Gastroesophageal sphincter (tissue), 4 donors: Measurements from ENCODE around the gene GCNT4. TPM values are rescaled to one million over a fixed set of nuclear protein-coding genes. Genes with fewer than 3 reads are reported as not detected.
"Not testable (repeated sequence)": the region's sequence is repeated elsewhere in the genome, so short reads cannot be mapped to it uniquely, and the experiment has no call there.

ENCODE experiments used
- ATAC-seq: fragments of 150-250 bp; one replicate; pipeline ENCODE4 v1.9.1; 2016; ENCODE audit warnings: mild to moderate bottlenecking, moderate library complexity
- H3K27ac ChIP-seq, 4 donors: fragments of 200-600 bp; sonication (generic) in 3 of 4; 1 replicate in 3 of 4; 2 replicates in 1 of 4; pipeline ENCODE4 v1.5.1; 2016 to 2019
- H3K27me3 ChIP-seq: fragments of 200-600 bp; sonication (generic); one replicate; pipeline ENCODE4 v1.5.1; 2019
- H3K36me3 ChIP-seq, 2 donors: fragments of 200-600 bp; sonication (generic); one replicate each; pipeline ENCODE4 v1.5.1; 2019; ENCODE audit warnings: control low read depth in 1 of 2
- H3K4me1 ChIP-seq, 3 donors: fragments of 200-600 bp; sonication (generic); 1 replicate in 2 of 3; 2 replicates in 1 of 3; pipeline ENCODE4 v1.5.1; 2016 to 2019; ENCODE audit warnings: control low read depth in 2 of 3
- H3K4me3 ChIP-seq, 2 donors: fragments of 200-600 bp; sonication (generic); one replicate each; pipeline ENCODE4 v1.5.1; 2019; ENCODE audit warnings: mild to moderate bottlenecking in 1 of 2, moderate library complexity in 1 of 2
- H3K9me3 ChIP-seq, 3 donors: fragments of 200-600 bp; sonication (generic); one replicate each; pipeline ENCODE4 v1.5.1; 2017 to 2019; ENCODE audit warnings: control low read depth in 2 of 3
- EP300 ChIP-seq: sonication (generic); formaldehyde crosslinking; IDR thresholded peaks from one replicate; pipeline ENCODE4 v1.6.1; 2017; ENCODE audit warnings: antibody characterized with exemption, mild to moderate bottlenecking
- POLR2A ChIP-seq, 2 donors: fragments of 450-650 bp; IDR thresholded peaks; one replicate each; pipeline ENCODE4 v1.6.1; 2017; ENCODE audit warnings: antibody characterized with exemption in 2 of 2, mild to moderate bottlenecking in 2 of 2, moderate library complexity in 1 of 2
- POLR2AphosphoS5 ChIP-seq: sonication (generic); formaldehyde crosslinking; IDR thresholded peaks from one replicate; pipeline ENCODE4 v1.6.1; 2017; ENCODE audit warnings: antibody characterized with exemption
- WGBS, 2 donors: methylation state at CpG; one replicate each; pipeline ENCODE4 v1.1.5; 2018; ENCODE audit warnings: low coverage in 1 of 2; 5-methylcytosine and 5-hydroxymethylcytosine counted together
- total RNA-seq, 4 donors: library from RNA; depleted of rRNA; stranded (reverse); fragments of >200 nt; gene quantifications; one replicate each; pipeline ENCODE4 v1.1.0, GENCODE V29; 2016
- TF ChIP-seq, protein P1 (sequence below), 4 experiments: fragments of 200-600 bp in 2 of 4; fragments of 450-650 bp in 2 of 4; sonication (generic) in 1 of 4; IDR thresholded peaks; one replicate each; pipeline ENCODE4 v1.5.1; 2017 to 2019; ENCODE audit warnings: antibody characterized with exemption in 4 of 4, mild to moderate bottlenecking in 2 of 4, moderate library complexity in 2 of 4

The GCNT4 gene
- total RNA-seq, 4 donors from 2014 or later: 4.0 to 14.3 (median 6.0) TPM

DNA sequence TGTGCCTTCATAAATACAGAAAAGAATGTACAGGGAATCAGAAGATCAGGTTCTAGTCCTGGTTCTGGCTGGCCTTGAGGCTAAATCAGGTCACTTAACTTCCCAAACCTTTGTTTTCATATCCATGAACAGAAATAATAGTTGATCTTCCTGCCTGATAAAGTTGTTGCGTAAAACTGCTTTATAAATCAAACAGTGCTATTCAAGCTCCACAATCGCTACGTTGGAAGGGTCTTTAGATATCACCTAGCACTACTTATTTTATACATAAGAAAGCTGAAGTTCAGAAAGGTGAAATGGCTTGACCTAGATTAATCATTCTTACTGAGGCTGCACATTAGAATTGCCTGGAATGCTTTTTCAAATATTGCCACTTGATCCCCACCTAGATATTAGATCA is 36.3 kb upstream of the GCNT4 start:
- 74 to 96% methylated on average over 3 of the region's 3 CpGs for WGBS, 2 donors
- H3K4me1 ChIP-seq: no peaks in the 10 kb centered on the region

DNA sequence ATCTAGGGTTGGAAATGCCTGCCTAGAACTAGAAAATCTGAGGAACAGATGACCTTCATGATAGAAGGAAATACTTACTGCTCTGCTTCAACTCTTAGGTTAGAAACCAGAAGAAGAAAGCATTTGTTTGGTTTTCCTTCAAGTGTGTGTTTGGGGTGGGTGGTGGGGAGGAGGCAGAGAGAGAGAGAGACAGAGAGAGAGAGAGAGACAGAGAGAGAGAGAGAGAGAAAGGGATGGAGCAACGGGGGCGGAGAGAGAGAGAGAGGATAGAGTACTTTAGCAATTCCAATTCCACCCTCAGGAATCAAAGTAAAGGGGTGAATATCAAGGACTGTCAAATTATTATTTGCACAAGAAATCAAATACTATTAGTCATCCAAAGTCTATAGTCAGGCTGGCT is 29.2 kb upstream of the GCNT4 start:
- no peaks in the 10 kb centered on the region for H3K27me3 ChIP-seq
- no peaks in the 10 kb centered on the region for H3K9me3 ChIP-seq
- H3K4me1 ChIP-seq: no peaks in the 10 kb centered on the region
- H3K36me3 ChIP-seq: no peaks in the 10 kb centered on the region
- 78 to 88% methylated on average over 2 of the region's 2 CpGs for WGBS, 2 donors
- H3K4me3 ChIP-seq: no peak overlapping the region
- H3K27ac ChIP-seq: no peak overlapping the region
- ATAC-seq: no peak
- TF ChIP-seq POLR2A (IDR thresholded peaks at IDR 0.05): no peak
- TF ChIP-seq EP300: no peak
- TF ChIP-seq, protein P1, sequence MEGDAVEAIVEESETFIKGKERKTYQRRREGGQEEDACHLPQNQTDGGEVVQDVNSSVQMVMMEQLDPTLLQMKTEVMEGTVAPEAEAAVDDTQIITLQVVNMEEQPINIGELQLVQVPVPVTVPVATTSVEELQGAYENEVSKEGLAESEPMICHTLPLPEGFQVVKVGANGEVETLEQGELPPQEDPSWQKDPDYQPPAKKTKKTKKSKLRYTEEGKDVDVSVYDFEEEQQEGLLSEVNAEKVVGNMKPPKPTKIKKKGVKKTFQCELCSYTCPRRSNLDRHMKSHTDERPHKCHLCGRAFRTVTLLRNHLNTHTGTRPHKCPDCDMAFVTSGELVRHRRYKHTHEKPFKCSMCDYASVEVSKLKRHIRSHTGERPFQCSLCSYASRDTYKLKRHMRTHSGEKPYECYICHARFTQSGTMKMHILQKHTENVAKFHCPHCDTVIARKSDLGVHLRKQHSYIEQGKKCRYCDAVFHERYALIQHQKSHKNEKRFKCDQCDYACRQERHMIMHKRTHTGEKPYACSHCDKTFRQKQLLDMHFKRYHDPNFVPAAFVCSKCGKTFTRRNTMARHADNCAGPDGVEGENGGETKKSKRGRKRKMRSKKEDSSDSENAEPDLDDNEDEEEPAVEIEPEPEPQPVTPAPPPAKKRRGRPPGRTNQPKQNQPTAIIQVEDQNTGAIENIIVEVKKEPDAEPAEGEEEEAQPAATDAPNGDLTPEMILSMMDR (IDR thresholded peaks at IDR 0.05): no peak
- TF ChIP-seq POLR2AphosphoS5: no peak

More for the DNA sequence above, 36.3 kb upstream of the GCNT4 start:
- H3K9me3 ChIP-seq: no peaks in the 10 kb centered on the region
- H3K4me3 ChIP-seq: no peak overlapping the region
- H3K27me3 ChIP-seq: no peaks in the 10 kb centered on the region
- H3K27ac ChIP-seq: no peak overlapping the region
- no peaks in the 10 kb centered on the region for H3K36me3 ChIP-seq
- TF ChIP-seq, protein P1 (IDR thresholded peaks at IDR 0.05): no peak
- TF ChIP-seq EP300: no peak
- no peak for TF ChIP-seq POLR2AphosphoS5
- no peak for TF ChIP-seq POLR2A (IDR thresholded peaks at IDR 0.05)
- ATAC-seq: no peak

DNA sequence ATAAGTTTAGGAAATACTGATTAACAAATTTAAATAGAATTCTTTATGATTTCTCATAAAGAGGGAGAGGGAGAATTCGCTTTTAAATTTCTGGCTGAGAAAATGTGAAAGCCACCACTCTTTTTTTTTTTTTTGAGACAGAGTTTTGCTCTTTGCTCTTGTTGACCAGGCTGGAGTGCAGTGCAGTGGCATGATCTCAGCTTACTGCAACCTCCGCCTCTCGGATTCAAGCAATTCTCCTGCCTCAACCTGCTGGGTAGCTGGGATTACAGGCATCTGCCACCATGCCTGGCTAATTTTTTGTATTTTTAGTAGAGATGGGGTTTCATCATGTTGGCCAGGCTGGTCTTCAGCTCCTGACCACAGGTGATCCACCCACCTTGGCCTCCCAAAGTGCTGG is 27.0 kb upstream of the GCNT4 start:
- H3K36me3 ChIP-seq, H3K9me3 ChIP-seq, H3K27ac ChIP-seq, H3K4me3 ChIP-seq, H3K27me3 ChIP-seq, H3K4me1 ChIP-seq, ATAC-seq: not testable (repeated sequence)
- 66 to 86% methylated on average over 3 of the region's 3 CpGs for WGBS, 2 donors

DNA sequence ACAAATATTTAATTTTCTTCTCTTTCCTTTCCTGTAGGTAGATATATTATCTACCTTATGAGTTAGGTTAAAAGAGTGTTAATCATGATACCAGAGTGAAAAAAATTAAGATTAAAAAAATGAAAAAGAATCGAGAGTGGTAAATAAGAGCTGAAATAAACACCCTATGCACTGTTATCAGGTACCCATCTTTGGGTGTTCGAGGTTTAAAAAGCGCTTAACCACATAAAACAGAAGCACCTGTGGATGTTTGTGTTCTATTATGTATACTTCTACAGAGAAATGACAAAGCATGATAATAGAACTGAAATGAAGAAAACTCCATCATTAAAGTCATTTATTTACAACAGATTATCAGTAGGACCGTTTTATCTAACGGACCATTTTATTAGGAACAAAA is 25.7 kb upstream of the GCNT4 start:
- Histone ChIP-seq H3K4me1 (no peaks in the 10 kb centered on the region), H3K9me3 (no peaks in the 10 kb centered on the region), H3K4me3 (no peak overlapping the region), H3K27ac (no peak overlapping the region), H3K27me3 (no peaks in the 10 kb centered on the region), H3K36me3 (no peaks in the 10 kb centered on the region)
- no peak for TF ChIP-seq EP300
- TF ChIP-seq POLR2AphosphoS5: no peak
- no peak for TF ChIP-seq POLR2A (IDR thresholded peaks at IDR 0.05)
- TF ChIP-seq, protein P1 (IDR thresholded peaks at IDR 0.05): no peak
- no peak for ATAC-seq
- WGBS, 2 donors: 80 to 98% methylated on average over 3 to 5 of the region's 5 CpGs

DNA sequence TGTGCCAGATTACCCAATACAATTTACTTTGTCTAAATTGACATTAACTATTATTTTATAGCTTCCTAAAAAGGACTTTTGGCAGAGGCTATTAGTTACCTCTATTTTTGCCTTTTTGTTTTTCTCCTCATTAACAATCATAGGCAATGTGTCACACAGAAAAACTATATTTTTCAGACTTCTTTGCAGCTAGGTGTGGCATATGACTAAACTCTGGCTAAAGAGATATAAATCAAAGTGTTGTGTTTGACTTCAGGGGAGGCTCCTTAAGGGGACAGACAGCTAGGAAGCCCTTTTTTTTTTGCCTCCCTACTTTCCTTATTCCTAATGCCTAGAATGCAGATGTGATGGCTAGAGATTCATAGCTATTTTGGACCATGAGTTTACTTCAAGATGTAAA is 19.7 kb upstream of the GCNT4 start:
- H3K9me3 ChIP-seq: no peaks in the 10 kb centered on the region
- TF ChIP-seq EP300: no peak
- TF ChIP-seq, protein P1 (IDR thresholded peaks at IDR 0.05): no peak
- no peak for TF ChIP-seq POLR2AphosphoS5

DNA sequence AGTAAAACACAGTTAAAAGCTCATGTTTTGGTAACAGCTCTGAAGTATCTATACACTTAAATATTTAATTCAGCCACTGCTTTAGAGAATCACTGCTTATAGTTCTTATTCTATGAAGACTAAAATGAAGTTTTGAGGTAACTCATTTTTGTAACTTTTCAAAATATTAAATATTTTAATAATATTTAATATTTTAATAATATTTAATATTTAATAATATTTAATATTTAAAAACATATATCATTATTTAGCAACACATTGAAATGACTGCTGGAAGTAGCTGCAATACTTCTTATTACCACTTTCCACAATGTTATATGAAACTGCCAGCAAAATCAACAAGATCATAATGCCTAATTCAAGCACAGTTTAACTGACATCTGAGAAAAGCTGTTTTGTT is 18.7 kb upstream of the GCNT4 start:
- no peaks in the 10 kb centered on the region for H3K9me3 ChIP-seq
- no peaks in the 10 kb centered on the region for H3K36me3 ChIP-seq
- no peak overlapping the region for H3K27ac ChIP-seq
- no peak for TF ChIP-seq POLR2A (IDR thresholded peaks at IDR 0.05)
- TF ChIP-seq, protein P1 (IDR thresholded peaks at IDR 0.05): no peak
- TF ChIP-seq POLR2AphosphoS5: no peak
- no peak for TF ChIP-seq EP300
- no peak for ATAC-seq
- no peaks in the 10 kb centered on the region for H3K4me1 ChIP-seq
- H3K27me3 ChIP-seq: no peaks in the 10 kb centered on the region
- H3K4me3 ChIP-seq: no peak overlapping the region

More for the DNA sequence above, 19.7 kb upstream of the GCNT4 start:
- H3K27me3 ChIP-seq: no peaks in the 10 kb centered on the region
- no peak overlapping the region for H3K4me3 ChIP-seq
- ATAC-seq: no peak
- H3K36me3 ChIP-seq: no peaks in the 10 kb centered on the region
- H3K27ac ChIP-seq: no peak overlapping the region
- no peaks in the 10 kb centered on the region for H3K4me1 ChIP-seq
